ENCODE data around the gene E2F3. TPM values are rescaled to one million over a fixed set of nuclear protein-coding genes. Genes with fewer than 3 reads are reported as not detected.

E2F3 gene
- total and polyA plus RNA-seq, 2 donors from 2014 or later, result 3.7 to 11.0 TPM

DNA sequence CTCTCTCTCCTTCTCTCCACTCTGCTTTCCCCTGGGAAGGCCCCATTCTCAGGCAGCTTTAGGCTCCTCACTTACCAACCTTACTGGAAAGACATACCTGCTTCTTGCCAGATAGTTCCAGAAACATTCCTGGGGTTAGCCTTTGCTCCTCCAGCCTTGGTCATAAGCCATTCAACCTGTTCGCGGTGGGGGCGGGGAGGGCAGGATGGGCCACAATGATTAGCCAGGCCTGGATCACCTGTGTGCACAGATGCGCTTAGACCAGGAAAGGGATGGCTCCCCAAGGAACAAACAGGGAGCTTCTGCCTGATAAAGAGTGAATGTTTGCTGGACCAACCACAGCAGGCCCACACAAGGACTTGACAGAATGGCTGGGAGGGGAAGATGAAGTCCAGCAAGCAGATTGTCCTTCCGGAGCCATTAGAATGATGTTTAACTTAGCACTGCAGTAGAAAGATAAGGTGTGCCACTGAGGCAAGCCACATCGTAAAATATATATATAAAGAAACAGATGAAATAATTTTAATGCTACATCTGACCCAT lies 74.9 kb downstream of the E2F3 start:
- Histone ChIP-seq H3K36me3 (ENCODE audit: control insufficient read depth in 2 of 3, insufficient read depth in 3 of 3, low read length in 3 of 3) (no peaks in the 10 kb centered on the region), H3K27ac (ENCODE audit: low read depth in 2 of 2, low read length in 2 of 2) (peak overlapping the region; percentile 47 to 63), H3K9ac (ENCODE audit: low read length in 3 of 3) (no peak overlapping the region), H3K4me1 (ENCODE audit: control insufficient read depth in 2 of 3, insufficient read depth in 2 of 3, low read depth in 1 of 3, low read length in 3 of 3) (peaks cover 0 to 3% (median 0%) of the 10 kb centered on the region in 3 donors), H3K27me3 (ENCODE audit: control insufficient read depth, insufficient read depth, low read length) (no peaks in the 10 kb centered on the region), H3K9me3 (ENCODE audit: control insufficient read depth in 2 of 3, insufficient read depth in 1 of 3, low read length in 3 of 3) (no peaks in the 10 kb centered on the region), H3K4me3 (ENCODE audit: low read length in 3 of 3) (no peak overlapping the region)
- no peak for TF ChIP-seq CTCF (IDR thresholded peaks at IDR 0.05; ENCODE audit: borderline replicate concordance, extremely low read depth, insufficient read depth)
- FAIRE-seq (no peak), DNase-seq (peak in 1 of 5 donors; percentile 34)
- intact Hi-C loops (cut with DNase I), result no loop called here

GRCh38 chr6:20477485-20477884 lies 75.8 kb downstream of the E2F3 start:
- TF ChIP-seq CTCF (IDR thresholded peaks at IDR 0.05; ENCODE audit: borderline replicate concordance, extremely low read depth, insufficient read depth), result no peak

DNA sequence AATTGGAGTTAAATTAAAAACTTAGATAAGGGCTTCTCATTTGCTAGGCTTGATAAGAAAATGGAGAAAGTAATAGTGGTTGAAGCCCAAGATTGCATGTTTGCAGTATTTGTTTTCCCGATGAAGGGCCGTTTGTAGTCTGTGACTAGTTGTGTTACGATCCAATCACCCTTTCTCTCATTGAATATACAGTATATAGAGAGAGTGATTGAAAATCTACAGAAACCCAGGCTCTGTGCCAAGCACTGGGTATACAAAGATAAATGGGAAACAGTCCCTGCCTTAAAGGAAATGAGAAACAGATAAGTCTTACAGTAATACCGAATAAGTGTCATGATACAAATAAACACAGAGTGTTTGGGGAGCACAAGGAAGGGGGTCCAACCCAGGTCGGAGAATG lies 77.4 kb downstream of the E2F3 start:
- TF ChIP-seq CTCF (IDR thresholded peaks at IDR 0.05; ENCODE audit: borderline replicate concordance, extremely low read depth, insufficient read depth), result no peak
- DNase-seq, result no peak
- peaks cover 0 to 3% (median 0%) of the 10 kb centered on the region in 3 donors for H3K4me1 ChIP-seq (ENCODE audit: control insufficient read depth in 2 of 3, insufficient read depth in 2 of 3, low read depth in 1 of 3, low read length in 3 of 3)
- peaks cover 0 to 3% (median 0%) of the 10 kb centered on the region in 3 donors for H3K36me3 ChIP-seq (ENCODE audit: control insufficient read depth in 2 of 3, insufficient read depth in 3 of 3, low read length in 3 of 3)
- intact Hi-C loops (cut with DNase I), result no loop called here
- H3K4me3 ChIP-seq (ENCODE audit: low read length in 3 of 3), result no peak overlapping the region
- H3K27me3 ChIP-seq (ENCODE audit: control insufficient read depth, insufficient read depth, low read length), result no peaks in the 10 kb centered on the region
- no peaks in the 10 kb centered on the region for H3K9me3 ChIP-seq (ENCODE audit: control insufficient read depth in 2 of 3, insufficient read depth in 1 of 3, low read length in 3 of 3)
- FAIRE-seq, result no peak
- no peak overlapping the region for H3K27ac ChIP-seq (ENCODE audit: low read depth in 2 of 2, low read length in 2 of 2)
- H3K9ac ChIP-seq (ENCODE audit: low read length in 3 of 3), result no peak overlapping the region

More at GRCh38 chr6:20477485-20477884, 75.8 kb downstream of the E2F3 start:
- FAIRE-seq, result no peak
- H3K4me1 ChIP-seq (ENCODE audit: control insufficient read depth in 2 of 3, insufficient read depth in 2 of 3, low read depth in 1 of 3, low read length in 3 of 3), result peaks cover 0 to 3% (median 0%) of the 10 kb centered on the region in 3 donors
- H3K4me3 ChIP-seq (ENCODE audit: low read length in 3 of 3), result no peak overlapping the region
- no peaks in the 10 kb centered on the region for H3K9me3 ChIP-seq (ENCODE audit: control insufficient read depth in 2 of 3, insufficient read depth in 1 of 3, low read length in 3 of 3)
- no peak overlapping the region for H3K9ac ChIP-seq (ENCODE audit: low read length in 3 of 3)
- H3K27ac ChIP-seq (ENCODE audit: low read depth in 2 of 2, low read length in 2 of 2), result no peak overlapping the region
- H3K27me3 ChIP-seq (ENCODE audit: control insufficient read depth, insufficient read depth, low read length), result no peaks in the 10 kb centered on the region
- intact Hi-C loops (cut with DNase I), result no loop called here
- DNase-seq, result peak in 2 of 5 donors; percentile 17 to 19
- peaks cover 0 to 3% (median 0%) of the 10 kb centered on the region in 3 donors for H3K36me3 ChIP-seq (ENCODE audit: control insufficient read depth in 2 of 3, insufficient read depth in 3 of 3, low read length in 3 of 3)

GRCh38 chr6:20479526-20479925 lies 77.8 kb downstream of the E2F3 start:
- TF ChIP-seq CTCF (IDR thresholded peaks at IDR 0.05; ENCODE audit: borderline replicate concordance, extremely low read depth, insufficient read depth), result no peak
- no peak overlapping the region for H3K4me3 ChIP-seq (ENCODE audit: low read length in 3 of 3)
- FAIRE-seq (no peak), DNase-seq (no peak)
- peaks cover 0 to 3% (median 0%) of the 10 kb centered on the region in 3 donors for H3K36me3 ChIP-seq (ENCODE audit: control insufficient read depth in 2 of 3, insufficient read depth in 3 of 3, low read length in 3 of 3)
- H3K9ac ChIP-seq (ENCODE audit: low read length in 3 of 3), result no peak overlapping the region
- intact Hi-C loops (cut with DNase I), result no loop called here
- no peaks in the 10 kb centered on the region for H3K27me3 ChIP-seq (ENCODE audit: control insufficient read depth, insufficient read depth, low read length)
- H3K27ac ChIP-seq (ENCODE audit: low read depth in 2 of 2, low read length in 2 of 2), result no peak overlapping the region
- no peaks in the 10 kb centered on the region for H3K9me3 ChIP-seq (ENCODE audit: control insufficient read depth in 2 of 3, insufficient read depth in 1 of 3, low read length in 3 of 3)
- peaks cover 0 to 3% (median 0%) of the 10 kb centered on the region in 3 donors for H3K4me1 ChIP-seq (ENCODE audit: control insufficient read depth in 2 of 3, insufficient read depth in 2 of 3, low read depth in 1 of 3, low read length in 3 of 3)
